H9 (cell line): ENCODE results near the gene DUSP2. TPM values are rescaled to one million over a fixed set of nuclear protein-coding genes. Genes with fewer than 3 reads are reported as not detected.

Experiments
- DNase-seq: peaks from one replicate; pipeline ENCODE4 v3.0.0-alpha.2; 2017
- H2AFZ ChIP-seq: one replicate; pipeline ENCODE4 v1.6.1; 2013; ENCODE audit warnings: mild to moderate bottlenecking, low read length, control low read depth, moderate library complexity
- H2AK5ac ChIP-seq: 2 replicates; pipeline ENCODE4 v1.6.1; 2013; ENCODE audit warnings: low read length, control low read depth, mixed read lengths; ENCODE audit not compliant: insufficient read length
- H2BK120ac ChIP-seq: one replicate; pipeline ENCODE4 v1.6.1; 2013; ENCODE audit warnings: low read depth, mild to moderate bottlenecking, low read length, control low read depth, inconsistent platforms; ENCODE audit not compliant: poor library complexity, severe bottlenecking
- H2BK12ac ChIP-seq: 2 replicates; pipeline ENCODE4 v1.6.1; 2013; ENCODE audit warnings: low read length, control low read depth, mixed read lengths, low read depth; ENCODE audit not compliant: insufficient read length
- H2BK15ac ChIP-seq: 2 replicates; pipeline ENCODE4 v1.6.1; 2013; ENCODE audit warnings: low read depth, low read length, control low read depth
- H2BK20ac ChIP-seq: one replicate; pipeline ENCODE4 v1.6.1; 2013; ENCODE audit warnings: low read depth, mild to moderate bottlenecking, low read length, control low read depth, inconsistent platforms; ENCODE audit not compliant: poor library complexity, severe bottlenecking
- H2BK5ac ChIP-seq: 2 replicates; pipeline ENCODE4 v1.6.1; 2013; ENCODE audit warnings: low read length, control low read depth, mixed read lengths; ENCODE audit not compliant: insufficient read length
- H3K14ac ChIP-seq: 2 replicates; pipeline ENCODE4 v1.6.1; 2013; ENCODE audit warnings: low read length, control low read depth; ENCODE audit not compliant: insufficient read depth
- H3K18ac ChIP-seq: 2 replicates; pipeline ENCODE4 v1.6.1; 2013; ENCODE audit warnings: low read depth, mild to moderate bottlenecking, mixed read lengths, low read length, control low read depth; ENCODE audit not compliant: insufficient read length
- H3K23ac ChIP-seq: 2 replicates; pipeline ENCODE4 v1.6.1; 2013; ENCODE audit warnings: low read length, control low read depth, mixed read lengths, low read depth; ENCODE audit not compliant: insufficient read length
- H3K23me2 ChIP-seq: 2 replicates; pipeline ENCODE4 v1.6.1; 2013; ENCODE audit warnings: low read depth, mild to moderate bottlenecking, mixed read lengths, low read length, control low read depth; ENCODE audit not compliant: insufficient read length, poor library complexity, severe bottlenecking
- H3K27ac ChIP-seq: 2 replicates; pipeline ENCODE4 v1.5.1; 2013; ENCODE audit warnings: low read length, control low read depth, mixed read lengths, low read depth; ENCODE audit not compliant: insufficient read length
- H3K27me3 ChIP-seq: 2 replicates; pipeline ENCODE4 v1.6.1; 2013; ENCODE audit warnings: low read length, control low read depth, inconsistent platforms; ENCODE audit not compliant: insufficient read depth
- H3K4ac ChIP-seq: 2 replicates; pipeline ENCODE4 v1.6.1; 2013; ENCODE audit warnings: low read depth, mild to moderate bottlenecking, control low read depth, inconsistent platforms, low read length, moderate library complexity
- H3K4me1 ChIP-seq: 2 replicates; pipeline ENCODE4 v1.6.1; 2013; ENCODE audit warnings: low read length, control low read depth, inconsistent platforms; ENCODE audit not compliant: insufficient read depth
- H3K4me2 ChIP-seq: 2 replicates; pipeline ENCODE4 v1.6.1; 2013; ENCODE audit warnings: low read length, control low read depth, mixed read lengths; ENCODE audit not compliant: insufficient read length, insufficient read depth
- H3K56ac ChIP-seq: 2 replicates; pipeline ENCODE4 v1.6.1; 2013; ENCODE audit warnings: low read depth, mild to moderate bottlenecking, mixed read lengths, low read length, control low read depth; ENCODE audit not compliant: insufficient read length
- H3K79me1 ChIP-seq: 2 replicates; pipeline ENCODE4 v1.6.1; 2013; ENCODE audit warnings: low read depth, mild to moderate bottlenecking, moderate library complexity, low read length, control low read depth, inconsistent platforms; ENCODE audit not compliant: insufficient read depth, poor library complexity, severe bottlenecking
- H3K79me2 ChIP-seq: 2 replicates; pipeline ENCODE4 v1.6.1; 2013; ENCODE audit warnings: low read length, control low read depth, inconsistent platforms; ENCODE audit not compliant: insufficient read depth
- H3K9ac ChIP-seq: 2 replicates; pipeline ENCODE4 v1.6.1; 2013; ENCODE audit warnings: low read length, control low read depth, mixed read lengths; ENCODE audit not compliant: insufficient read length; ENCODE audit errors: extremely low read depth
- H3K9me3 ChIP-seq: one replicate; pipeline ENCODE4 v1.6.1; 2013; ENCODE audit warnings: low read depth, low read length, inconsistent platforms; ENCODE audit not compliant: control insufficient read depth
- H3T11ph ChIP-seq: one replicate; pipeline ENCODE4 v1.6.1; 2013; ENCODE audit warnings: mild to moderate bottlenecking, low read length, control low read depth, inconsistent platforms
- H4K20me1 ChIP-seq: one replicate; pipeline ENCODE4 v1.6.1; 2013; ENCODE audit not compliant: control insufficient read depth, insufficient read length, insufficient read depth
- H4K5ac ChIP-seq: 2 replicates; pipeline ENCODE4 v1.6.1; 2013; ENCODE audit warnings: low read depth, mild to moderate bottlenecking, mixed read lengths, low read length, control low read depth; ENCODE audit not compliant: insufficient read length
- H4K8ac ChIP-seq: replicated peaks from 2 replicates; pipeline ENCODE4 v1.6.1; 2013; ENCODE audit warnings: low read length, control low read depth, mixed read lengths, low read depth; ENCODE audit not compliant: insufficient read length
- H4K91ac ChIP-seq: 2 replicates; pipeline ENCODE4 v1.6.1; 2013; ENCODE audit warnings: low read depth, mild to moderate bottlenecking, moderate library complexity, mixed read lengths, low read length, control low read depth; ENCODE audit not compliant: insufficient read length
- H3K27ac Mint-ChIP-seq, 3 experiments: 2 replicates in 2 of 3; 3 replicates in 1 of 3; pipeline ENCODE4 v1.8.0; 2020 to 2021; ENCODE audit warnings: mixed read lengths in 3 of 3, mild to moderate bottlenecking in 1 of 3, moderate library complexity in 1 of 3
- H3K27me3 Mint-ChIP-seq: 2 replicates; pipeline ENCODE4 v1.8.0; 2021; ENCODE audit warnings: low read depth, mild to moderate bottlenecking, moderate library complexity, mixed read lengths
- H3K36me3 Mint-ChIP-seq, 3 experiments: 2 replicates in 2 of 3; 3 replicates in 1 of 3; pipeline ENCODE4 v1.8.0; 2020 to 2021; ENCODE audit warnings: low read depth in 3 of 3, mixed read lengths in 3 of 3; ENCODE audit not compliant: insufficient read depth in 1 of 3
- H3K4me1 Mint-ChIP-seq, 2 experiments: 2 replicates each; pipeline ENCODE4 v1.8.0; 2020; ENCODE audit warnings: mixed read lengths in 2 of 2
- H3K4me3 Mint-ChIP-seq, 2 experiments: 2 replicates in 1 of 2; 3 replicates in 1 of 2; pipeline ENCODE4 v1.8.0; 2020 to 2021; ENCODE audit warnings: mild to moderate bottlenecking in 2 of 2, mixed read lengths in 2 of 2, moderate library complexity in 1 of 2
- H3K9me3 Mint-ChIP-seq, 2 experiments: 2 replicates in 1 of 2; 3 replicates in 1 of 2; pipeline ENCODE4 v1.8.0; 2020; ENCODE audit warnings: mild to moderate bottlenecking in 2 of 2, mixed read lengths in 2 of 2, moderate library complexity in 1 of 2
- WGBS: extraction: QIAGEN DNeasy Blood & Tissue Kit; methylation state at CpG from one replicate; pipeline ENCODE4 v1.1.7; 2013; ENCODE audit warnings: missing lambda C conversion rate, low lambda C conversion rate, mixed read lengths; ENCODE audit not compliant: insufficient read length; ENCODE audit errors: extremely low coverage; 5-methylcytosine and 5-hydroxymethylcytosine counted together
- total RNA-seq: library from RNA; stranded (reverse); gene quantifications from 2 replicates; pipeline ENCODE4 v1.2.1, GENCODE V29; 2021
- TF ChIP-seq, protein P1 (sequence below): fragments of 200-600 bp; sonication (generic); conservative IDR thresholded peaks from 3 replicates; pipeline ENCODE4 v1.8.0; 2021; ENCODE audit warnings: antibody characterized with exemption, mild to moderate bottlenecking

Gene DUSP2
- total RNA-seq, 1 experiment from 2014 or later: 14.9 TPM

DNA sequence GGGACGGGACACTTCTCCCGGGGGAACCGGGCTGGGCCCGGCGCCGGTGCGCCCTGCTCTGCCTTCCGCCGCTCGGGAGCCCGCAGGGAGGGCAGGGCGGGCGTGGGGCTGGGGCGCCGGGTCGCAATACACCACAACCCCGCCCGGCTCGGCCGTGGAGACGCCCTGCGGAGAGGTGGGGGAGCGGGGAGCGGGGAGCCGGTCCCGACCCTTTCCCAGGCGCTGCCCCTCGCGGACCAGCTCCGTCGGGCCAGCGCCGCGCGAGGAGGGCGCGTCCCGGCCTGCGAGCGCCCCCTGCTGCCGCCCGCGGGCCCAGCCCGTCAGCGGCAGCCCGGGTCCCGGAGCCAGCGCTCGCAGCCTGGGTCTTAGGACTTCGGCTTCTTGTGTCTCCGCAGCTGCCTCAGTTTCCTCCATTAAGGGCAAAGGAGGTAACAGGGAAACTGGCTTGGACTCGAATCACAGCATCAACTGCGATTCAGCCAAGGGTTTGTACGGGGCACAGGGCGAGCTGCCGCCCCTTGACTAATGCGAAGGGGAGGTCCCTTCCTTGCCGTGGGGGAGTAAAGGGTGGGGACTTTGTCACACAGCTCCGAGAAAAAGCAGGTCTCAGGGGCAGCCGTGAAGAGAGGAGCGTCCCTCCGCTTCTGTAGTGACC lies 28.2 kb downstream of the DUSP2 start:
- no peaks in the 10 kb centered on the region; the same call in 1 of the 2 replicates for H3K27me3 ChIP-seq

More for the DNA sequence above, 28.2 kb downstream of the DUSP2 start:
- peaks cover 2 to 4% of the 10 kb centered on the region in 2 experiments; a peak in 2 of 5 replicates for H3K9me3 Mint-ChIP-seq
- Histone ChIP-seq H3K79me2 (no peaks in the 10 kb centered on the region), H3K9ac (no peak overlapping the region), H3K14ac (peak overlapping the region; percentile 40; the same call in 1 of the 2 replicates), H3K9me3 (no peaks in the 10 kb centered on the region), H2AFZ (no peak overlapping the region), H2AK5ac (no peak overlapping the region), H2BK120ac (no peak overlapping the region), H2BK20ac (no peak overlapping the region), H4K91ac (no peak overlapping the region), H4K5ac (no peak overlapping the region), H3K23ac (no peak overlapping the region), H2BK5ac (no peak overlapping the region), H3K79me1 (no peaks in the 10 kb centered on the region), H3K56ac (no peak overlapping the region), H4K20me1 (no peaks in the 10 kb centered on the region), H3K4ac (no peak overlapping the region), H3K4me2 (peak overlapping the region; percentile 57), H4K8ac (no peak overlapping the region), H2BK15ac (no peak overlapping the region), H3K23me2 (peaks cover 9% of the 10 kb centered on the region), H3K18ac (no peak overlapping the region), H2BK12ac (no peak overlapping the region), H3K27ac (no peak overlapping the region), H3T11ph (no peak overlapping the region), H3K4me1 (no peaks in the 10 kb centered on the region)
- H3K27ac Mint-ChIP-seq: no peak overlapping the region
- WGBS: no CpG with 5 or more reads among the region's 62 CpGs
- H3K4me3 Mint-ChIP-seq: peak overlapping the region; percentile 51 to 74
- H3K4me1 Mint-ChIP-seq: peaks cover 22 to 42% of the 10 kb centered on the region in 2 experiments
- H3K27me3 Mint-ChIP-seq: peaks cover 71% of the 10 kb centered on the region
- H3K36me3 Mint-ChIP-seq: peaks cover 0 to 8% (median 8%) of the 10 kb centered on the region in 3 experiments; a peak in 4 of 7 replicates
- TF ChIP-seq, protein P1, sequence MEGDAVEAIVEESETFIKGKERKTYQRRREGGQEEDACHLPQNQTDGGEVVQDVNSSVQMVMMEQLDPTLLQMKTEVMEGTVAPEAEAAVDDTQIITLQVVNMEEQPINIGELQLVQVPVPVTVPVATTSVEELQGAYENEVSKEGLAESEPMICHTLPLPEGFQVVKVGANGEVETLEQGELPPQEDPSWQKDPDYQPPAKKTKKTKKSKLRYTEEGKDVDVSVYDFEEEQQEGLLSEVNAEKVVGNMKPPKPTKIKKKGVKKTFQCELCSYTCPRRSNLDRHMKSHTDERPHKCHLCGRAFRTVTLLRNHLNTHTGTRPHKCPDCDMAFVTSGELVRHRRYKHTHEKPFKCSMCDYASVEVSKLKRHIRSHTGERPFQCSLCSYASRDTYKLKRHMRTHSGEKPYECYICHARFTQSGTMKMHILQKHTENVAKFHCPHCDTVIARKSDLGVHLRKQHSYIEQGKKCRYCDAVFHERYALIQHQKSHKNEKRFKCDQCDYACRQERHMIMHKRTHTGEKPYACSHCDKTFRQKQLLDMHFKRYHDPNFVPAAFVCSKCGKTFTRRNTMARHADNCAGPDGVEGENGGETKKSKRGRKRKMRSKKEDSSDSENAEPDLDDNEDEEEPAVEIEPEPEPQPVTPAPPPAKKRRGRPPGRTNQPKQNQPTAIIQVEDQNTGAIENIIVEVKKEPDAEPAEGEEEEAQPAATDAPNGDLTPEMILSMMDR: peak; percentile 80
- peak; percentile 62 for DNase-seq
